Muscle layer of duodenum (tissue), 2 donors: ENCODE measurements around the gene G6PC2.
"Not testable (repeated sequence)": the region's sequence is repeated elsewhere in the genome, so short reads cannot be mapped to it uniquely, and the experiment has no call there.

Experiments
- H3K27ac ChIP-seq: one replicate; pipeline ENCODE4 v1.7.0; 2013; ENCODE audit warnings: mild to moderate bottlenecking, low read length
- H3K27me3 ChIP-seq: one replicate; pipeline ENCODE4 v1.7.0; 2013; ENCODE audit warnings: low read depth, mild to moderate bottlenecking, control low read depth, low read length
- H3K36me3 ChIP-seq, 2 donors: one replicate each; pipeline ENCODE4 v1.7.0; 2013; ENCODE audit warnings: low read length in 2 of 2, control low read depth in 1 of 2, mild to moderate bottlenecking in 1 of 2; ENCODE audit not compliant: insufficient read depth in 2 of 2, control insufficient read depth in 1 of 2
- H3K4me1 ChIP-seq, 2 donors: one replicate each; pipeline ENCODE4 v1.7.0; 2013; ENCODE audit warnings: low read length in 2 of 2, mild to moderate bottlenecking in 2 of 2, control low read depth in 1 of 2, moderate library complexity in 1 of 2; ENCODE audit not compliant: insufficient read depth in 2 of 2, control insufficient read depth in 1 of 2
- H3K4me3 ChIP-seq, 2 donors: one replicate each; pipeline ENCODE4 v1.7.0; 2013; ENCODE audit warnings: low read length in 2 of 2, low read depth in 1 of 2, mild to moderate bottlenecking in 1 of 2
- H3K9me3 ChIP-seq, 2 donors: one replicate each; pipeline ENCODE4 v1.7.0; 2013; ENCODE audit warnings: low read length in 2 of 2, control low read depth in 1 of 2, mild to moderate bottlenecking in 1 of 2; ENCODE audit not compliant: control insufficient read depth in 1 of 2
- donor health status: healthy.

G6PC2 gene

GRCh38 chr2:168901003-168901402, at the start of gene G6PC2:
G6PC2 (plus strand) TSS chr2:168901291; CDS start chr2:168901332, 41 bp downstream.
- Histone ChIP-seq H3K36me3 (no peaks in the 10 kb centered on the region), H3K27me3 (no peaks in the 10 kb centered on the region), H3K27ac (no peak within 1 kb of the TSS), H3K4me3 (no peak within 1 kb of the TSS), H3K4me1 (no peaks in the 10 kb centered on the region), H3K9me3 (no peaks in the 10 kb centered on the region)

GRCh38 chr2:168851674-168852320, 49.3 kb upstream of the G6PC2 start:
- Histone ChIP-seq H3K36me3 (no peaks in the 10 kb centered on the region), H3K4me1 (no peaks in the 10 kb centered on the region), H3K27ac (no peak overlapping the region), H3K9me3 (no peaks in the 10 kb centered on the region), H3K4me3 (no peak overlapping the region), H3K27me3 (no peaks in the 10 kb centered on the region)

- H3K36me3 ChIP-seq, result no peaks in the 10 kb centered on the region
- no peak overlapping the region for H3K27ac ChIP-seq
- H3K4me1 ChIP-seq, result no peaks in the 10 kb centered on the region
Observed at GRCh38 chr2:168852481-168852880, 48.6 kb upstream of the G6PC2 start.

GRCh38 chr2:168853471-168853870, 47.6 kb upstream of the G6PC2 start:
- no peaks in the 10 kb centered on the region for H3K27me3 ChIP-seq
- H3K4me1 ChIP-seq, result no peaks in the 10 kb centered on the region
- H3K27ac ChIP-seq, result no peak overlapping the region
- H3K9me3 ChIP-seq, result no peaks in the 10 kb centered on the region
- no peak overlapping the region for H3K4me3 ChIP-seq
- H3K36me3 ChIP-seq, result no peaks in the 10 kb centered on the region

More at GRCh38 chr2:168852481-168852880, 48.6 kb upstream of the G6PC2 start:
- Histone ChIP-seq H3K27me3 (no peaks in the 10 kb centered on the region), H3K4me3 (no peak overlapping the region), H3K9me3 (no peaks in the 10 kb centered on the region)

- no peak overlapping the region for H3K27ac ChIP-seq
- no peaks in the 10 kb centered on the region for H3K9me3 ChIP-seq
- no peaks in the 10 kb centered on the region for H3K36me3 ChIP-seq
- no peaks in the 10 kb centered on the region for H3K4me1 ChIP-seq
- no peaks in the 10 kb centered on the region for H3K27me3 ChIP-seq
- no peak overlapping the region for H3K4me3 ChIP-seq
Observed at GRCh38 chr2:168854651-168855050, 46.4 kb upstream of the G6PC2 start.

- H3K27me3 ChIP-seq, result no peaks in the 10 kb centered on the region
- no peaks in the 10 kb centered on the region for H3K36me3 ChIP-seq
- H3K9me3 ChIP-seq, result no peaks in the 10 kb centered on the region
- H3K4me1 ChIP-seq, result no peaks in the 10 kb centered on the region
- H3K4me3 ChIP-seq, result no peak overlapping the region
- H3K27ac ChIP-seq, result no peak overlapping the region
Observed at GRCh38 chr2:168855601-168856000, 45.5 kb upstream of the G6PC2 start.

- H3K4me3 ChIP-seq, result no peak overlapping the region
- H3K9me3 ChIP-seq, result no peaks in the 10 kb centered on the region
- no peak overlapping the region for H3K27ac ChIP-seq
- no peaks in the 10 kb centered on the region for H3K27me3 ChIP-seq
- H3K4me1 ChIP-seq, result no peaks in the 10 kb centered on the region
- no peaks in the 10 kb centered on the region for H3K36me3 ChIP-seq
Observed at GRCh38 chr2:168858146-168858545, 42.9 kb upstream of the G6PC2 start.

- not testable (repeated sequence) for H3K4me1 ChIP-seq, H3K9me3 ChIP-seq, H3K27ac ChIP-seq, H3K36me3 ChIP-seq, H3K4me3 ChIP-seq, H3K27me3 ChIP-seq
Observed at GRCh38 chr2:168867164-168867563, 33.9 kb upstream of the G6PC2 start.

GRCh38 chr2:168870369-168870768, 30.7 kb upstream of the G6PC2 start:
- not testable (repeated sequence) for H3K9me3 ChIP-seq, H3K27me3 ChIP-seq, H3K36me3 ChIP-seq, H3K4me3 ChIP-seq, H3K27ac ChIP-seq, H3K4me1 ChIP-seq

- H3K36me3 ChIP-seq, H3K4me3 ChIP-seq, H3K27me3 ChIP-seq, H3K9me3 ChIP-seq, H3K27ac ChIP-seq, H3K4me1 ChIP-seq: not testable (repeated sequence)
Observed at GRCh38 chr2:168870824-168871223, 30.3 kb upstream of the G6PC2 start.

GRCh38 chr2:168874368-168875054, 26.6 kb upstream of the G6PC2 start:
- Histone ChIP-seq H3K27me3 (no peaks in the 10 kb centered on the region), H3K36me3 (no peaks in the 10 kb centered on the region), H3K4me3 (no peak overlapping the region), H3K4me1 (no peaks in the 10 kb centered on the region), H3K27ac (no peak overlapping the region), H3K9me3 (no peaks in the 10 kb centered on the region)

- H3K27ac ChIP-seq, H3K4me1 ChIP-seq, H3K36me3 ChIP-seq, H3K4me3 ChIP-seq, H3K27me3 ChIP-seq, H3K9me3 ChIP-seq: not testable (repeated sequence)
Observed at GRCh38 chr2:168882163-168882562, 18.9 kb upstream of the G6PC2 start.
